Kidney epithelial cell (primary cell): ENCODE results near the gene STAMBPL1. TPM values are rescaled to one million over a fixed set of nuclear protein-coding genes. Genes with fewer than 3 reads are reported as not detected.

Experiments
- DNase-seq: peaks from one replicate; pipeline ENCODE4 v3.0.0-alpha.2; 2010; ENCODE audit warnings: low read depth
- H3K27me3 ChIP-seq: 2 replicates; pipeline ENCODE4 v1.6.0; 2011; ENCODE audit warnings: low read length; ENCODE audit not compliant: control insufficient read depth, insufficient read depth
- H3K36me3 ChIP-seq: 2 replicates; pipeline ENCODE4 v1.5.1; 2011; ENCODE audit warnings: low read length; ENCODE audit not compliant: control insufficient read depth, insufficient read depth
- H3K4me3 ChIP-seq: 2 replicates; pipeline ENCODE4 v1.5.1; 2011; ENCODE audit warnings: low read depth, mild to moderate bottlenecking, control low read depth, low read length
- CTCF ChIP-seq: IDR thresholded peaks from 2 replicates; pipeline ENCODE4 v1.5.1; 2011; ENCODE audit warnings: mild to moderate bottlenecking, moderate library complexity, low read length, control low read depth, inconsistent platforms; ENCODE audit not compliant: insufficient read depth, poor library complexity, severe bottlenecking
- total RNA-seq: library from RNA; depleted of rRNA; stranded (reverse); fragments of >200 nt; gene quantifications from 2 replicates; pipeline ENCODE4 v1.2.3, GENCODE V29; 2015

STAMBPL1 gene
- total RNA-seq, 1 donor from 2014 or later: 5.2 TPM

DNA sequence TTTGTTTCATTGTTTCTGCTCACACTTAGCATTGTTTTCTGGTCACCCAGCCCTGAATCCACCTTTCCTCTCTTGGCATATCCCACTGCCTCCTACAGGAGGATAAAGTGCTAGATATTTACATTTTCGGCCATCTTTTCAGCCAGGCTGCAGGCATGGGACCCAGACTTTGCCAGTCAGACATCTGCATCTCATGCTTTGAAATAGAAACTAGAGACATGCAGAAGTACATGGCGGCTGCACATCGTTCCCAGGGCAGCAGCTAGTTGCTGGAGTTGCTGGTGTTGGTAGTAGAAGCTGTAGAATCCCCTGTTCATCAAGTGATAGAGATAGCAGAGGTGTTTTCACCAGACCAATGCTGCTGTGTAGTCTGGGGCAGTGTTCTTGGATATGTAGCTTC, 18.7 kb downstream of the STAMBPL1 start:
- Histone ChIP-seq H3K4me3 (no peak overlapping the region), H3K27me3 (no peaks in the 10 kb centered on the region), H3K36me3 (no peaks in the 10 kb centered on the region)
- no peak for DNase-seq
- no peak for TF ChIP-seq CTCF

DNA sequence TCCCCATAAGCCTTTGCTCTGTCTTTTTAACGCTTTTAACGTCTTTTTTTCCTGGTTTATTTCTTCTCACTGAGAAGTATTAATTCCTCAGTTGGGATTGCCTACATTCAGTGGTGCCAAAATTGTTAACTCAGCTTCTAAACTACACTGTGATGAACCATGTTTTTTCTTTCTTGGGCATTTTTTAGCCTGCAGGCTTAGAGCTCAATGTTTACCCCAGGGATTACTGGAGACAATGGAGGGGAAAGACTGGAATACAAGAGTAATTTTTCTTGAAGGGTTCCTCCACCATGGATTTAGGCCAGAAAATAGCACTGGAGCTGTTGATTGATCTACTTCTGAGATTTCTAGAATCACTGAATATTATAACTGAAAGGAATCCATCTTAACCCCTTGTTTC, 19.8 kb downstream of the STAMBPL1 start:
- H3K36me3 ChIP-seq: no peaks in the 10 kb centered on the region
- H3K4me3 ChIP-seq: no peak overlapping the region
- no peak for DNase-seq
- H3K27me3 ChIP-seq: no peaks in the 10 kb centered on the region
- TF ChIP-seq CTCF: no peak

GRCh38 chr10:88901206-88901983, 21.4 kb downstream of the STAMBPL1 start:
- no peak for DNase-seq
- H3K36me3 ChIP-seq: no peaks in the 10 kb centered on the region
- TF ChIP-seq CTCF: no peak
- no peak overlapping the region for H3K4me3 ChIP-seq
- no peaks in the 10 kb centered on the region for H3K27me3 ChIP-seq

DNA sequence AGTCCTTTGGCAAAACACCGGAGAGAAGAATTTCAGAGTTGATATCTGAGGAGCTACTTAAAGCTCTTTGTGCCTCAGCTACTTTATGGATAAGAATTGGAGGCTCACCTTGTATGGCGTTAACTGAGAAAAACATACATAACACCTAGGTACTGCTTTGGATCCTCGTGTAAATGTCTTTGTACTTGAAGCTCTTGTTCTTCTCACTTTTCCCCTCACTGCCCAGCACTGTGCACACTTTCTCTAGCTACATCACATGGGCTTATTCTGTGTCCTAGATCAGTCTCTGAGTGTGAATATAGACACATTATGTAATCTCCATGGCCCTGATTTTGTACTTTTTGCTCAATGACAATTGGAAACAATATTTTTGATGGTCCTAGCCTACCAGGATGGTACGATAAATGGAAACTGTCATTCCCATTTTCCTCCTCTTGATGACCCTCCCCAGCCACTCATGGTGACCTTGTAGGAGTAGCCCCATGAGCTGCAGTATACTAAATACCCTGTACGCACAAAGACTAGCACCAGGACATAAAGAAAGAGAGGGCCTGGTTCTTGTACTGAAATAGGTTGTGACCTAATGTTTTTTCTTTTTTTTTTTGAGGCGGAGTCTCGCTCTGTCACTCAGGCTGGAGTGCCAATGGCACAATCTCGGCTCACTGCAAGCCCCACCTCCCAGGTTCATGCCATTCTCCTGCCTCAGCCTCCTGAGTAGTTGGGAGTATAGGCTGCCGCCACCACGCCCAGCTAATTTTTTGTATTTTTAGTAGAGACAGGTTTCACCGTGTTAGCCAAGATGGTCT, 22.1 kb downstream of the STAMBPL1 start:
- Histone ChIP-seq H3K4me3 (no peak overlapping the region), H3K36me3 (no peaks in the 10 kb centered on the region), H3K27me3 (no peaks in the 10 kb centered on the region)
- no peak for DNase-seq
- TF ChIP-seq CTCF: no peak

DNA sequence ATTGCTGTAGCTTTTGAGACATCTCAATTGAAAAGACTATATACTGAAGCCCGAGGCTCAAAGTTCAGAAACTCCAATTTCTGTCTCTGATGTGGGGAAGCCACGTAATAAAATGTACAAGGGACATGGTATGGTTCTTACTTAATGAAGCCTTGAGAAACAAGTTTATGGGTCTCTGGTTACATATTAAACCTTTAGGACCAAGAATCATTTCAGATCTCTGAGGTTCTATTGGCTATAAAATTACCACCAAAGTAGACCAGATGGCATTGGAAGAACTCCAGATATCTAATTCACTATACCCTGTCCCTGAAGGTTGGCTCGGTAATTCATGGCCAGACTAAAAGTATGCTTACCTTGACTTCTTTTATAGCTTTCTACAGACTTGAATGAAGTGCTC, 23.7 kb downstream of the STAMBPL1 start:
- DNase-seq: no peak
- no peak overlapping the region for H3K4me3 ChIP-seq
- TF ChIP-seq CTCF: no peak

More for the DNA sequence above, 23.7 kb downstream of the STAMBPL1 start:
- Histone ChIP-seq H3K27me3 (no peaks in the 10 kb centered on the region), H3K36me3 (no peaks in the 10 kb centered on the region)
